Hepatocyte (in vitro differentiated cells): ENCODE measurements around the gene CCDC47. TPM values are rescaled to one million over a fixed set of nuclear protein-coding genes. Genes with fewer than 3 reads are reported as not detected.

Experiments used
- DNase-seq: peaks from one replicate; pipeline ENCODE4 v3.0.0-alpha.2; 2016; ENCODE audit warnings: low spot score
- H2AFZ ChIP-seq: fragments of 200-600 bp; sonication (generic); 2 replicates; pipeline ENCODE4 v1.6.0; 2016; ENCODE audit warnings: antibody characterized with exemption, mild to moderate bottlenecking
- H3K27ac ChIP-seq: fragments of 200-600 bp; sonication (generic); 2 replicates; pipeline ENCODE4 v1.5.1; 2016; ENCODE audit warnings: mild to moderate bottlenecking
- H3K27me3 ChIP-seq: fragments of 200-600 bp; sonication (generic); 2 replicates; pipeline ENCODE4 v1.6.1; 2016
- H3K36me3 ChIP-seq: fragments of 200-600 bp; sonication (generic); replicated peaks from 2 replicates; pipeline ENCODE4 v1.5.1; 2016; ENCODE audit warnings: low read depth; ENCODE audit not compliant: insufficient read depth
- H3K4me1 ChIP-seq: fragments of 200-600 bp; sonication (generic); 2 replicates; pipeline ENCODE4 v1.5.1; 2016; ENCODE audit warnings: mild to moderate bottlenecking, moderate library complexity; ENCODE audit not compliant: insufficient read depth
- H3K4me2 ChIP-seq: fragments of 200-600 bp; sonication (generic); 2 replicates; pipeline ENCODE4 v1.6.0; 2016
- H3K4me3 ChIP-seq: fragments of 200-600 bp; sonication (generic); 2 replicates; pipeline ENCODE4 v1.5.1; 2016; ENCODE audit warnings: mild to moderate bottlenecking
- H3K79me2 ChIP-seq: fragments of 200-600 bp; sonication (generic); 2 replicates; pipeline ENCODE4 v1.6.0; 2017; ENCODE audit warnings: mild to moderate bottlenecking
- H3K9me2 ChIP-seq: fragments of 200-600 bp; sonication (generic); replicated peaks from 2 replicates; pipeline ENCODE4 v1.6.0; 2017; ENCODE audit warnings: mild to moderate bottlenecking; ENCODE audit not compliant: insufficient read depth
- H3K9me3 ChIP-seq: fragments of 200-600 bp; sonication (generic); 2 replicates; pipeline ENCODE4 v1.5.1; 2016; ENCODE audit warnings: low read depth, mild to moderate bottlenecking
- H4K20me1 ChIP-seq: fragments of 200-600 bp; sonication (generic); 2 replicates; pipeline ENCODE4 v1.6.0; 2016; ENCODE audit warnings: mild to moderate bottlenecking; ENCODE audit not compliant: insufficient read depth, poor library complexity, severe bottlenecking
- CTCF ChIP-seq: fragments of 200-600 bp; sonication (generic); IDR thresholded peaks from 2 replicates; pipeline ENCODE4 v1.5.1; 2016; ENCODE audit warnings: antibody characterized with exemption, mild to moderate bottlenecking; ENCODE audit not compliant: poor library complexity
- EZH2 ChIP-seq: fragments of 200-600 bp; sonication (generic); IDR thresholded peaks from 2 replicates; pipeline ENCODE4 v1.6.1; 2016; ENCODE audit warnings: antibody characterized with exemption, mild to moderate bottlenecking, borderline replicate concordance
- EZH2phosphoT487 ChIP-seq: fragments of 200-600 bp; sonication (generic); IDR thresholded peaks from one replicate; pipeline ENCODE4 v1.6.1; 2018; ENCODE audit warnings: antibody characterized with exemption, mild to moderate bottlenecking, low read depth, moderate library complexity; ENCODE audit not compliant: unreplicated experiment, severe bottlenecking
- WGBS: methylation state at CpG from one replicate; pipeline ENCODE4 v1.1.6; 2016; ENCODE audit warnings: low lambda C conversion rate; ENCODE audit errors: missing lambda C conversion rate; 5-methylcytosine and 5-hydroxymethylcytosine counted together
- polyA plus RNA-seq: library from polyadenylated mRNA; unstranded; fragments of >200 nt; fragmentation: Nextera tagmentation; extraction: Ambion mirVana; gene quantifications from 2 replicates; pipeline ENCODE4 v1.2.1, GENCODE V29; 2016
- total RNA-seq: library from RNA; depleted of rRNA; stranded (reverse); fragments of >200 nt; gene quantifications from 2 replicates; pipeline ENCODE4 v1.2.3, GENCODE V29; 2014

Gene CCDC47
- total and polyA plus RNA-seq, 2 experiments from 2014 or later = 77.8 to 82.7 TPM

GRCh38 chr17:63698381-63698885 lies 75.0 kb downstream of the CCDC47 start:
- H3K4me2 ChIP-seq = peak overlapping the region; percentile 94
- H3K9me3 ChIP-seq = no peaks in the 10 kb centered on the region
- no peaks in the 10 kb centered on the region for H3K9me2 ChIP-seq
- H3K27me3 ChIP-seq = no peaks in the 10 kb centered on the region
- TF ChIP-seq EZH2 (no peak), EZH2phosphoT487 (no peak), CTCF (no peak)
- H2AFZ ChIP-seq = no peak overlapping the region
- no peaks in the 10 kb centered on the region for H4K20me1 ChIP-seq
- peaks cover 15% of the 10 kb centered on the region for H3K4me1 ChIP-seq
- DNase-seq = no peak
- 68% methylated on average over 17 of the region's 24 CpGs for WGBS
- no peak overlapping the region for H3K4me3 ChIP-seq
- H3K79me2 ChIP-seq = no peaks in the 10 kb centered on the region
- no peak overlapping the region for H3K27ac ChIP-seq
- no peaks in the 10 kb centered on the region for H3K36me3 ChIP-seq

GRCh38 chr17:63697341-63698286 lies 75.8 kb downstream of the CCDC47 start:
- WGBS = 86% methylated on average over 21 of the region's 22 CpGs
- no peak overlapping the region for H3K27ac ChIP-seq
- no peak overlapping the region for H3K4me2 ChIP-seq
- peak; percentile 36 for DNase-seq
- no peaks in the 10 kb centered on the region for H4K20me1 ChIP-seq
- no peaks in the 10 kb centered on the region for H3K9me3 ChIP-seq
- TF ChIP-seq CTCF (peak; percentile 29), EZH2 (no peak)
- no peak overlapping the region for H2AFZ ChIP-seq
- H3K36me3 ChIP-seq = no peaks in the 10 kb centered on the region
- peaks cover 15% of the 10 kb centered on the region for H3K4me1 ChIP-seq
- H3K79me2 ChIP-seq = no peaks in the 10 kb centered on the region
- no peaks in the 10 kb centered on the region for H3K27me3 ChIP-seq
- no peak overlapping the region for H3K4me3 ChIP-seq
- H3K9me2 ChIP-seq = no peaks in the 10 kb centered on the region

- H3K27ac ChIP-seq = no peak overlapping the region
- 86% methylated on average over 9 of the region's 9 CpGs for WGBS
Observed at GRCh38 chr17:63696381-63696961, 76.9 kb downstream of the CCDC47 start.

More at GRCh38 chr17:63696381-63696961, 76.9 kb downstream of the CCDC47 start:
- DNase-seq = no peak
- no peaks in the 10 kb centered on the region for H3K9me3 ChIP-seq
- no peaks in the 10 kb centered on the region for H3K36me3 ChIP-seq
- no peaks in the 10 kb centered on the region for H3K27me3 ChIP-seq
- no peak overlapping the region for H3K4me2 ChIP-seq
- TF ChIP-seq CTCF (peak; percentile 17), EZH2phosphoT487 (no peak), EZH2 (no peak)
- H3K9me2 ChIP-seq = no peaks in the 10 kb centered on the region
- no peaks in the 10 kb centered on the region for H4K20me1 ChIP-seq
- H2AFZ ChIP-seq = no peak overlapping the region
- peaks cover 15% of the 10 kb centered on the region for H3K4me1 ChIP-seq
- H3K79me2 ChIP-seq = no peaks in the 10 kb centered on the region
- H3K4me3 ChIP-seq = no peak overlapping the region
